Transverse colon (tissue), 3 donors: Measurements from ENCODE around the gene WIPF1.

Experiments used
- CTCF ChIP-seq, 5 experiments: fragments of 200-600 bp in 3 of 5; fragments of 450-650 bp in 2 of 5; sonication (generic) in 3 of 5; IDR thresholded peaks; 1 replicate in 2 of 5; 2 replicates in 3 of 5; pipeline ENCODE4 v1.5.1; 2016 to 2017; ENCODE audit warnings: antibody characterized with exemption in 5 of 5, inconsistent platforms in 3 of 5, mild to moderate bottlenecking in 2 of 5, moderate library complexity in 1 of 5
- EP300 ChIP-seq: sonication (generic); formaldehyde crosslinking; IDR thresholded peaks from one replicate; pipeline ENCODE4 v1.6.1; 2017; ENCODE audit warnings: antibody characterized with exemption, low read depth
- POLR2A ChIP-seq: fragments of 450-650 bp; IDR thresholded peaks from one replicate; pipeline ENCODE4 v1.6.1; 2016; ENCODE audit warnings: antibody characterized with exemption, mild to moderate bottlenecking, moderate library complexity

- TF ChIP-seq CTCF (IDR thresholded peaks at IDR 0.05) (no peak), EP300 (no peak), POLR2A (no peak)
These were observed 18.4 kb upstream of the WIPF1 start for GRCh38 chr2:174615871-174616436.
